Measurements from ENCODE around the gene UBA52.
"Not testable (repeated sequence)": the region's sequence is repeated elsewhere in the genome, so short reads cannot be mapped to it uniquely, and the experiment has no call there.

UBA52 gene

GRCh38 chr19:18594824-18595373 lies 23.2 kb downstream of the UBA52 start:
- H3K4me1 ChIP-seq (ENCODE audit: control insufficient read depth, insufficient read depth, low read length) = peaks cover 43% of the 10 kb centered on the region
- H3K4me3 ChIP-seq (ENCODE audit: low read depth, low read length) = peak overlapping the region; percentile 45
- H3K27me3 ChIP-seq (ENCODE audit: control insufficient read depth, insufficient read depth, low read length) = peaks cover 20% of the 10 kb centered on the region
- H3K27ac ChIP-seq (ENCODE audit: low read depth, low read length) = no peak overlapping the region
- H3K9me3 ChIP-seq (ENCODE audit: control insufficient read depth, insufficient read depth, low read depth, low read length) = no peaks in the 10 kb centered on the region
- peak overlapping the region; percentile 38 for H3K9ac ChIP-seq (ENCODE audit: low read length)
- peaks cover 5% of the 10 kb centered on the region for H3K36me3 ChIP-seq (ENCODE audit: control insufficient read depth, insufficient read depth, low read length)

DNA sequence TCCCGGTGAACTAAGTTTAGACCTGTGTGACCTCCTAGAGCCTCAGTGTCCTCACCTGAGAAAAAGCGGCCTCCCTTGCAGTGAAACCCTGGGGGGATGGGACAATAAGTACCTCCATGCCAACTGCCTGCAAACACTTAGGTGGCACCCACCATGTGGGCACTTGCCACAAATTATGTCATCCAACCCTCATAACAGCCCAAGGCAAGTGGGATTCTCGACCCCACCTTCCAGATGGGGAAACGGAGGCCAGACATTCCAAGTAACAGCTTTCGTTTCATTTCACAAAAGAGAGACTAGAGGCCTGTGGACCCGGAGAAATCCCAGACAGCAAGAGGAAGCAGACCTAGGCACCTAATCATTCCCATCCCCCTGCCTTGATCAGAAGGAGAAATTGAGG lies 23.8 kb downstream of the UBA52 start:
- H3K4me3 ChIP-seq (ENCODE audit: low read depth, low read length) = no peak overlapping the region
- H3K36me3 ChIP-seq (ENCODE audit: control insufficient read depth, insufficient read depth, low read length) = peaks cover 5% of the 10 kb centered on the region
- peaks cover 22% of the 10 kb centered on the region for H3K27me3 ChIP-seq (ENCODE audit: control insufficient read depth, insufficient read depth, low read length)
- no peaks in the 10 kb centered on the region for H3K9me3 ChIP-seq (ENCODE audit: control insufficient read depth, insufficient read depth, low read depth, low read length)
- no peak overlapping the region for H3K27ac ChIP-seq (ENCODE audit: low read depth, low read length)
- H3K9ac ChIP-seq (ENCODE audit: low read length) = no peak overlapping the region
- H3K4me1 ChIP-seq (ENCODE audit: control insufficient read depth, insufficient read depth, low read length) = peaks cover 43% of the 10 kb centered on the region

DNA sequence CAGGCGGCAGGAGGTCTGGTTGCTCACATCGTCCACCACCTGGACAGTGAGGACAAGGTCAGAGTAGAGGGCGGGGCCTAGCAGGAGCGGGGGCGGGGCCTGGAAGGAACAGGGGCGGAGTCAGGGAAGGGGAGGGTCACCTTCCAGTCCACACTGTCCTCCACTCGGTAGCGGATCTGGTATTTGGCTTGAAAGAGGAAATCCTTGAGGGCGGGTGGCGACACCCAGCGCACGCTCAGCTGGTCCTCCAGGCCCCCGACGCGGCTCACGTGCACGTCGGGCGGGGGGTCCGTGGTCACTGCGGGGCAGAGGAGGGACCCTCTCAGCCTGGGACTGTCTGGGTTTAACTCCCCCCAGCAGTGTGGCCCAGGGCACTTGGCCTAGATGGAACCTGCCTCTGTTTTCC lies 25.1 kb downstream of the UBA52 start:
- Histone ChIP-seq H3K36me3 (ENCODE audit: control insufficient read depth, insufficient read depth, low read length) (no peaks in the 10 kb centered on the region; the same call in 1 of the 2 replicates), H3K4me1 (ENCODE audit: control insufficient read depth, insufficient read depth, low read length) (peaks cover 38% of the 10 kb centered on the region), H3K9me3 (ENCODE audit: control insufficient read depth, insufficient read depth, low read depth, low read length) (no peaks in the 10 kb centered on the region), H3K27ac (ENCODE audit: low read depth, low read length) (no peak overlapping the region), H3K4me3 (ENCODE audit: low read depth, low read length) (peak overlapping the region; percentile 38), H3K9ac (ENCODE audit: low read length) (no peak overlapping the region), H3K27me3 (ENCODE audit: control insufficient read depth, insufficient read depth, low read length) (peaks cover 32% of the 10 kb centered on the region)

GRCh38 chr19:18597809-18598660 lies 26.4 kb downstream of the UBA52 start:
- Histone ChIP-seq H3K27ac (ENCODE audit: low read depth, low read length) (no peak overlapping the region), H3K36me3 (ENCODE audit: control insufficient read depth, insufficient read depth, low read length) (no peaks in the 10 kb centered on the region), H3K9me3 (ENCODE audit: control insufficient read depth, insufficient read depth, low read depth, low read length) (no peaks in the 10 kb centered on the region), H3K4me1 (ENCODE audit: control insufficient read depth, insufficient read depth, low read length) (peaks cover 36% of the 10 kb centered on the region), H3K9ac (ENCODE audit: low read length) (no peak overlapping the region), H3K27me3 (ENCODE audit: control insufficient read depth, insufficient read depth, low read length) (peaks cover 45% of the 10 kb centered on the region), H3K4me3 (ENCODE audit: low read depth, low read length) (no peak overlapping the region)

DNA sequence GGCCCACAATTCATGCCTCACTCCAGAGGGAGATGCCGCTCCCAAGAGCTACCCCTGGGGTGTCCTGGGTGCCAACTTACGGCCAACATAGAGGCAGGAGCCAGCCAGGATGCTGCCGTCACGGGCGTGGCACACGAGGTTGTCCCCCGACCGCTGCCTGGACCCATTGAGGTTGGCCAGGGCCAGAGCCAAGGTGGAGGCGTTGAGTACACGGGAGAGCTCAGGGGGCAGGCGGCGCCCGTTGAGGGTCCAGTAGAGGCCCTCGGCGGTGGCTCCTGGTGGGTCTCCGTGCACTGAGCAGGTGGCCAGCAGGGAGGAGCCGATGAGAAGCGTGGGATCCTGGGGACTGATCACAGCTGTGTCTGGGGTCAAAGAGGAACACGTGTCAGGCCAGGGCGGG lies 27.8 kb downstream of the UBA52 start:
- H3K4me3 ChIP-seq (ENCODE audit: low read depth, low read length) = no peak overlapping the region
- no peak overlapping the region for H3K27ac ChIP-seq (ENCODE audit: low read depth, low read length)
- peaks cover 36% of the 10 kb centered on the region for H3K4me1 ChIP-seq (ENCODE audit: control insufficient read depth, insufficient read depth, low read length)
- H3K9ac ChIP-seq (ENCODE audit: low read length) = no peak overlapping the region
- no peaks in the 10 kb centered on the region for H3K9me3 ChIP-seq (ENCODE audit: control insufficient read depth, insufficient read depth, low read depth, low read length)
- H3K36me3 ChIP-seq (ENCODE audit: control insufficient read depth, insufficient read depth, low read length) = no peaks in the 10 kb centered on the region
- peaks cover 59% of the 10 kb centered on the region for H3K27me3 ChIP-seq (ENCODE audit: control insufficient read depth, insufficient read depth, low read length)

DNA sequence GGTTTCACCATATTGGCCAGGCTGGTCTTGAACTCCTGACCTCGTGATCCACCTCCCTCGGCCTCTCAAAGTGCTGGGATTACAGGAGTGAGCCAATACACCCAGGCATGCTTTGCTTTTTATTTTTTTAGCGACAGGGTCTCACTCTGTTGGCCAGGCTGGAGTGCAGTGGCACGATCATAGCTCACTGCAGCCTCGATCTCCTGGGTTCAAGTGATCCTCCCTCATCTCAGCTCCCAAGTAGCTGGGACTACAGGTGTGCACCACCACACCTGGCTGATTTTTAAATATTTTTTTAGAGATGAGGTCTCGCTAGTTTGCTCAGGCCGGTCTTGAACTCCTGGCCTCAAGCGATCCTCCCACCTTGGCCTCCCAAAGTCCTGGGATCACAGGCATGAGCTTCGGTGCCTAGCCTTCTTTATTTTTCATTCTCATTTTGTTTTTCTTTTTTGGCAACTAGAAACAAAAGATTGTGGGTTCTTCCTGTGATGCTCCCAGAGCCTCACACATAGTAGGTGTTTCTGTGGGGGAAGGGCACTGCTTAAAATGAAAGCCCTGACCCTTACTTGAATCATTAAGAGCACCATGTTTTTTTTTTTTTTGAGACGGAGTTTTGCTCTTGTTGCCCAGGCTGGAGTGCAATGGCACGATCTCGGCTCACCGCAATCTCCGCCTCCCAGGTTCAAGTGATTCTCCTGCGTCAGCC lies 29.2 kb downstream of the UBA52 start:
- peaks cover 67% of the 10 kb centered on the region for H3K27me3 ChIP-seq (ENCODE audit: control insufficient read depth, insufficient read depth, low read length)
- H3K4me1 ChIP-seq (ENCODE audit: control insufficient read depth, insufficient read depth, low read length) = peaks cover 38% of the 10 kb centered on the region
- not testable (repeated sequence) for H3K4me3 ChIP-seq (ENCODE audit: low read depth, low read length); H3K27ac ChIP-seq (ENCODE audit: low read depth, low read length); H3K9me3 ChIP-seq (ENCODE audit: control insufficient read depth, insufficient read depth, low read depth, low read length); H3K36me3 ChIP-seq (ENCODE audit: control insufficient read depth, insufficient read depth, low read length); H3K9ac ChIP-seq (ENCODE audit: low read length)

- Histone ChIP-seq H3K36me3 (ENCODE audit: control insufficient read depth, insufficient read depth, low read length) (no peaks in the 10 kb centered on the region), H3K4me3 (ENCODE audit: low read depth, low read length) (no peak overlapping the region), H3K27me3 (ENCODE audit: control insufficient read depth, insufficient read depth, low read length) (peaks cover 74% of the 10 kb centered on the region), H3K9me3 (ENCODE audit: control insufficient read depth, insufficient read depth, low read depth, low read length) (no peaks in the 10 kb centered on the region), H3K27ac (ENCODE audit: low read depth, low read length) (no peak overlapping the region), H3K4me1 (ENCODE audit: control insufficient read depth, insufficient read depth, low read length) (peaks cover 32% of the 10 kb centered on the region), H3K9ac (ENCODE audit: low read length) (no peak overlapping the region)
These were observed 30.2 kb downstream of the UBA52 start for GRCh38 chr19:18601875-18602274.

DNA sequence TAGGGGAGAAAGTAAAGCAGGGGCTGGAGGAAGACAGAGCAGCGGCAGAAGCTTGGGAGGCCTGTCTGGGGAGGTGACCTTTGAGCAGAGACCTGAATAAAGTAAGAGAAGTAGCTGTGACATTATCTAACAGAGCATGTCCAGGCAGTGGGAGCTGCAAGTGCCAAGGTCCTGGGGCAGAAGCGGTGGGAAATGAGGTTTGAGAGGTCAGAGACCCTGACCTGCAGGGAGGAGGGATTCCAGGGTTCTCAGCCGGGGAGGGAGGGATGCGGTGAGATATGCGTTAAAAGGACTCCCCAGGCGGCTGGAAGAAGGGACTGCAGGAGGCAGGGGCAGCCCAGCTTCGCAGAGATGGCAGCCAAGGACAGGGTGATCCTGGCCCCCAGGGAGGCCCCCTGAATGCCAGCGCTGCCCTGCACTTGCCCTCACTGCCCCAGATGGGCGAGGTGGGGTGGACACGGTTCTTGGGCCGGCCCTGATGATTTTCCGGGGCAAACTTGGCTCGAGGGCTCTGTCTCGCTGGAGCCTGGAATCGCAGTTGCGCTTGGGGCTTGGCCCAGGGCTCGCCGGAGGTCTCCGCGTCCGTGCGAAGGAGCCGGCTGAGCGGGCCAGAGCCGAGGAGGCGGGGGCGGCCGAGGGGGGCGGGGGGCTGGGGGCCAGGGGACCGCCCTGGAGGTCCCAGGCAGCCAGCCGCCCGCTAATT lies 31.7 kb downstream of the UBA52 start:
- no peak overlapping the region for H3K27ac ChIP-seq (ENCODE audit: low read depth, low read length)
- peak overlapping the region; percentile 35 for H3K9ac ChIP-seq (ENCODE audit: low read length)
- H3K9me3 ChIP-seq (ENCODE audit: control insufficient read depth, insufficient read depth, low read depth, low read length) = no peaks in the 10 kb centered on the region
- H3K4me3 ChIP-seq (ENCODE audit: low read depth, low read length) = peak overlapping the region; percentile 58
- H3K4me1 ChIP-seq (ENCODE audit: control insufficient read depth, insufficient read depth, low read length) = peaks cover 35% of the 10 kb centered on the region
- no peaks in the 10 kb centered on the region for H3K36me3 ChIP-seq (ENCODE audit: control insufficient read depth, insufficient read depth, low read length)
- H3K27me3 ChIP-seq (ENCODE audit: control insufficient read depth, insufficient read depth, low read length) = peaks cover 88% of the 10 kb centered on the region

DNA sequence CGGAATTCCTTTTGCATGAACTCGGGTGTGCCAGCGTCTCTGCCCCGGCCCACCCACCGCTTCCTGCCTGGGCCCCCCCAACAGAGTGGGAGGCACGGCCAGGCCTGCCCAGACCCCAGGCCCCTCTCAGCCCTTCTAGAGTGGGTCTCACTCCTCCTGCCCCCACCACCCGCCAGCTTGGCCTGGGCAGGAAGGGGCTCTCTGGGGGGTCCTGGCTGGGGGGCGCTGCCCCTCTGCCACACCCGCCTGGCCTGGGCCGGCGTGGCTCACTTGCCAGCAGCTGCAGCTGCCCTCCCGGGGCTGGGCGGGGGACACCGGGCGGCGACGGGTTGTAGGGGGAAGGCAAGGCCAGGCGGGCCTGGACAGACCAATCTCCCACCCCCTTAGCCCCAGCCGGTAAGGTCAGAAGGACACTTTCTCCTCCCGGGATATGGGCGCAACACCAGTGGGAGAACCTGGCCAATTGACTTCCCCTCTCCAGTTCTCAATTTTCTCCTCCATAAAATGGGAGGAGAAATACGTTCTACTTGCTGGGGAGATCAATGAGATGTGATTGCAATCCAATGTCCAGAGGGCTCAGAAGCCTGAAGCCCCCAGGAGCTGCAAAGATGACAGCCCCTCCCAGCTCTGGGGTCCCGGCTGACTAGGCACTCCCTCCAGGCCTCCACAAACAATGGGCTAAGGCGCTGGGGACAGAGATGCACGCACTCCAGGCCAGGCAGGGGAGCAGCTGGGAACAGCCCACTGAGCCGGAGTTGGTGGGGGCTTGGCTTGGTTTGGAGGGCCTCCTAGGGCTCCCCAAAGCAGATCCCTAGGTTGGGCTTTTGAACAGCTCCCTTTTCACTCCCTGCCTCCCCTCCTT lies 32.5 kb downstream of the UBA52 start:
- Histone ChIP-seq H3K36me3 (ENCODE audit: control insufficient read depth, insufficient read depth, low read length) (no peaks in the 10 kb centered on the region), H3K9ac (ENCODE audit: low read length) (no peak overlapping the region), H3K27me3 (ENCODE audit: control insufficient read depth, insufficient read depth, low read length) (peaks cover 89% of the 10 kb centered on the region), H3K27ac (ENCODE audit: low read depth, low read length) (no peak overlapping the region), H3K9me3 (ENCODE audit: control insufficient read depth, insufficient read depth, low read depth, low read length) (no peaks in the 10 kb centered on the region), H3K4me1 (ENCODE audit: control insufficient read depth, insufficient read depth, low read length) (peaks cover 35% of the 10 kb centered on the region), H3K4me3 (ENCODE audit: low read depth, low read length) (peak overlapping the region; percentile 43)

DNA sequence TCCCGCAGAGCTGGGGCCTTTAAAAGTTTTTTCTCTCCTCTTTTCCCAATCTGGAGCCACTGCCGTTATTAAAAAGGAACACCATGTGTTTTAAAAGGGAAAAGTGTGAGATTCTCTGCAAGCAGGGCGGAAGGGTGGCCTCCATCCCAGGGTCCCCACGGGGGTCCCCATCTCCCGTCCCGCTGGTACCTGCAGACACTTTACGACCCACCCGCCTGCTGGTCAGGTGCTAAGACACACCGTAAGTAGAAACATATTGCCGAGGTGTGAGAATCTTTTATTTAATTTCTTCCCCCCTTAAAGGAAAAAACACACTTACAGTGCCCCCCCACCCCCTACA lies 33.1 kb downstream of the UBA52 start:
- Histone ChIP-seq H3K36me3 (ENCODE audit: control insufficient read depth, insufficient read depth, low read length) (no peaks in the 10 kb centered on the region), H3K4me3 (ENCODE audit: low read depth, low read length) (no peak overlapping the region), H3K9me3 (ENCODE audit: control insufficient read depth, insufficient read depth, low read depth, low read length) (no peaks in the 10 kb centered on the region), H3K27me3 (ENCODE audit: control insufficient read depth, insufficient read depth, low read length) (peaks cover 89% of the 10 kb centered on the region), H3K27ac (ENCODE audit: low read depth, low read length) (no peak overlapping the region), H3K9ac (ENCODE audit: low read length) (no peak overlapping the region), H3K4me1 (ENCODE audit: control insufficient read depth, insufficient read depth, low read length) (peaks cover 41% of the 10 kb centered on the region)
